HEK293 (cell line): ENCODE measurements around the gene NECAB3.

ENCODE experiments used
- CTCF ChIA-PET: fragments of 350-600 bp; formaldehyde crosslinking; extraction: SDS; loops from one replicate; lab custom pipeline; 2021; ENCODE audit warnings: antibody characterized with exemption; lab: Yijun Ruan, JAX
- POLR2A ChIA-PET: fragments of 300-600 bp; formaldehyde crosslinking; extraction: SDS; loops from one replicate; lab custom pipeline; 2020; ENCODE audit warnings: antibody characterized with exemption, inconsistent platforms; lab: Yijun Ruan, JAX
- H3K27ac ChIP-seq: fragments of 200-500 bp; sonication (Bioruptor generic); 2 replicates; pipeline ENCODE4 v1.5.1; 2014; ENCODE audit warnings: low read depth, low read length, control low read depth, inconsistent platforms; ENCODE audit errors: extremely low read depth
- H3K36me3 ChIP-seq, 2 experiments: fragments of 200-500 bp in 1 of 2; sonication (Bioruptor generic) in 1 of 2; 1 replicate in 1 of 2; 2 replicates in 1 of 2; pipeline ENCODE4 v1.5.1; 2014 to 2017; ENCODE audit warnings: inconsistent platforms in 2 of 2, low read length in 2 of 2; ENCODE audit not compliant: control insufficient read depth in 2 of 2, insufficient read depth in 1 of 2
- H3K4me1 ChIP-seq: fragments of 200-500 bp; sonication (Bioruptor generic); 2 replicates; pipeline ENCODE4 v1.5.1; 2014; ENCODE audit warnings: mild to moderate bottlenecking, low read length, inconsistent platforms; ENCODE audit not compliant: control insufficient read depth, insufficient read depth
- H3K4me3 ChIP-seq: 2 replicates; pipeline ENCODE4 v1.5.1; 2011; ENCODE audit warnings: low read depth, mild to moderate bottlenecking, control low read depth, low read length, moderate library complexity
- H3K9me3 ChIP-seq: fragments of 200-500 bp; sonication (Bioruptor generic); 2 replicates; pipeline ENCODE4 v1.5.1; 2014; ENCODE audit warnings: low read depth, low read length, inconsistent platforms; ENCODE audit not compliant: control insufficient read depth, insufficient read depth
- GLI4 ChIP-seq: fragments of 450-650 bp; formaldehyde crosslinking; IDR thresholded peaks from 2 replicates; pipeline ENCODE4 v1.5.1; 2016; ENCODE audit warnings: missing biosample characterization, missing genetic modification characterization
- HOXA7 ChIP-seq: sonication (generic); formaldehyde crosslinking; IDR thresholded peaks from 2 replicates; pipeline ENCODE4 v1.8.1; 2022; ENCODE audit warnings: missing genetic modification reagents, borderline replicate concordance
- PRDM2 ChIP-seq: fragments of 450-650 bp; formaldehyde crosslinking; IDR thresholded peaks from 2 replicates; pipeline ENCODE4 v1.5.1; 2016; ENCODE audit warnings: missing biosample characterization, missing genetic modification characterization, borderline replicate concordance
- SCRT2 ChIP-seq: fragments of 450-650 bp; formaldehyde crosslinking; IDR thresholded peaks from 2 replicates; pipeline ENCODE4 v1.5.1; 2016; ENCODE audit warnings: missing biosample characterization, missing genetic modification characterization
- YY1 ChIP-seq: fragments of 450-650 bp; formaldehyde crosslinking; IDR thresholded peaks from 2 replicates; pipeline ENCODE4 v1.5.1; 2018; ENCODE audit warnings: missing biosample characterization, missing genetic modification characterization
- ZBTB26 ChIP-seq: fragments of 450-650 bp; formaldehyde crosslinking; optimal IDR thresholded peaks from 2 replicates; pipeline ENCODE3; 2016; ENCODE audit warnings: missing biosample characterization, mild to moderate bottlenecking, missing genetic modification characterization
- ZNF155 ChIP-seq: fragments of 450-650 bp; formaldehyde crosslinking; IDR thresholded peaks from 2 replicates; pipeline ENCODE4 v1.5.1; 2016; ENCODE audit warnings: missing biosample characterization, missing genetic modification characterization
- ZNF174 ChIP-seq: fragments of 450-650 bp; formaldehyde crosslinking; IDR thresholded peaks from 2 replicates; pipeline ENCODE4 v1.5.0; 2017; ENCODE audit warnings: missing biosample characterization, mild to moderate bottlenecking, missing genetic modification characterization
- ZNF184 ChIP-seq: fragments of 450-650 bp; IDR thresholded peaks from 2 replicates; pipeline ENCODE4 v1.5.1; 2018; ENCODE audit warnings: missing biosample characterization, mild to moderate bottlenecking, missing genetic modification characterization
- ZNF19 ChIP-seq: fragments of 450-650 bp; formaldehyde crosslinking; IDR thresholded peaks from 2 replicates; pipeline ENCODE4; 2016; ENCODE audit warnings: missing biosample characterization, missing genetic modification characterization, low read depth
- ZNF214 ChIP-seq: fragments of 450-650 bp; formaldehyde crosslinking; IDR thresholded peaks from 2 replicates; pipeline ENCODE4 v1.5.1; 2017; ENCODE audit warnings: missing biosample characterization, mild to moderate bottlenecking, missing genetic modification characterization, borderline replicate concordance

Gene NECAB3

GRCh38 chr20:33672426-33673113 is 1.7 kb downstream of the NECAB3 start (continued):
- no peak for TF ChIP-seq PRDM2 (tag by site-specific recombination)
- no peak for TF ChIP-seq ZNF184
- TF ChIP-seq, all 188 proteins: peak for 4

- Histone ChIP-seq H3K27ac (no peak overlapping the region), H3K36me3 (peaks cover 0 to 64% of the 10 kb centered on the region in 2 experiments; a peak in 1 of 3 replicates), H3K4me1 (no peaks in the 10 kb centered on the region), H3K4me3 (no peak overlapping the region)
- POLR2A ChIA-PET = interaction anchor here (1.0 to 1.9 kb wide), 2 partner anchors 8 to 441 kb away, joined by 4 to 8 read pairs; no protein-coding TSS in a partner anchor
- CTCF ChIA-PET = interaction anchor here (0.6 kb wide), 1 partner anchor 61 kb away, joined by 3 read pairs; no protein-coding TSS in a partner anchor
- TF ChIP-seq ZNF155 (tag by site-specific recombination) = no peak
- TF ChIP-seq ZNF214 = no peak
- no peak for TF ChIP-seq GLI4 (tag by site-specific recombination)
- TF ChIP-seq ZBTB26 (tag by site-specific recombination) = no peak
- no peak for TF ChIP-seq ZNF19 (tag by site-specific recombination)
- no peak for TF ChIP-seq ZNF174 (tag by site-specific recombination)
- TF ChIP-seq YY1 (tag by site-specific recombination) = no peak
- TF ChIP-seq, all 188 proteins: peak for 0
- no peaks in the 10 kb centered on the region for H3K9me3 ChIP-seq
Observed at GRCh38 chr20:33671573-33672288, 2.5 kb downstream of the NECAB3 start.

- H3K36me3 ChIP-seq = peaks cover 0 to 56% of the 10 kb centered on the region in 2 experiments; a peak in 1 of 3 replicates
- ChIA-PET CTCF (interaction anchor here (0.6 to 1.2 kb wide), 3 partner anchors 18 to 61 kb away, joined by 3 read pairs; no protein-coding TSS in a partner anchor), POLR2A (interaction anchor here (1.0 to 1.2 kb wide), 2 partner anchors 181 to 442 kb away, joined by 3 to 4 read pairs; partner anchors contain the start of gene CBFA2T2)
- H3K4me3 ChIP-seq = no peak overlapping the region
- peak; percentile 62 for TF ChIP-seq SCRT2 (tag by site-specific recombination)
- TF ChIP-seq HOXA7 = no peak
- TF ChIP-seq, all 188 proteins: peak for 1
- H3K4me1 ChIP-seq = no peaks in the 10 kb centered on the region
- H3K9me3 ChIP-seq = no peaks in the 10 kb centered on the region
- no peak overlapping the region for H3K27ac ChIP-seq
Observed at GRCh38 chr20:33670715-33671499, 3.3 kb downstream of the NECAB3 start.
